GM18870 (cell line): ENCODE data around the gene EIF2B5.
"Not testable (repeated sequence)": the region's sequence is repeated elsewhere in the genome, so short reads cannot be mapped to it uniquely, and the experiment has no call there.

Experiments
- ATAC-seq: cut with Tn5 transposase; IDR thresholded peaks from one replicate; pipeline ENCODE4 v1.9.1; 2021; ENCODE audit warnings: moderate library complexity; ENCODE audit not compliant: unreplicated experiment

Gene EIF2B5

DNA sequence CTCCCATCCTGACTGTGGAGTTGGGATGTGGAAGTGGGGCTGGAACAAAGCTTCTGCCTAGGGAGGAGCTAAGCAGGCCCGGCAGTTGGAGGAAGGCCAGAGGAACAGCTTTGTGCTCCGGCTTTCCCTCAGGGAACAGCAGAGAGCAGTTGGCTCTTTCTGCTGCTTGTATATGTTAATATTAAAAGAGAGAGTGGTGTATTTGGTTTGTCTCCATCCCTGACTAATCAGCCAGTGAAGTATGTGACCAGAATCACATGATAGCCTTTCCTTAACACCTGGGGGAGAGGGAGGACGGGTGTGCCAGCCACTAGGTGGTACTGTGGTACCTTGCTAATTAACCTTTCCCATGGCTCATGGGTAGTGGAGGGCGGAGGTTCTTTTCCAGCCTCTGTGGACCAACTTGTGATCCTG lies 10.0 kb downstream of the EIF2B5 start:
- no peak for ATAC-seq

DNA sequence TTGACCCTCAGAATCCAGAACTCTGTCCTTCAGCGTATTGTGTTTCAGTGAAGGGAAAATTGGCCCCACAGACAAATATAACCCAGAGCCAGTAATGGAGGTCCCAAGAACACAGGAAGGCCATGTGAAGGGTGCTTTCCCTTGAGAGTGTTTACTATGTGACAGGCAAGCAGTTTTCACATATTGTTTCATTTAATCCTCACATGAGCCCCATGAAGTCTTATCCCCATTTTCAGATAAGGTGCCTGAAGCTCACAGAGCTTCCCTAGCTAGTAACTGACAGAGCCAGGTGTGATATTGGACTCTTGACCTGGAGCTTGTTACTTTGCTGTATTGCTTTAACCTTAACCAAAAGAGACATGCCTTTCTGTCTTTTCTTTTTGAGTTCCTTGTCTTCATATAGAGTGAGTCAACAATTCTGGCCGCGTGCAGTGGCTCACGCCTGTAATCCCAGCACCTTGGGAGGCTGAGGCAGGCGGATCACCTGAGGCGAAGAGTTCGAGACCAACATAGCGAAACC lies 10.7 kb downstream of the EIF2B5 start:
- ATAC-seq, result no peak

DNA sequence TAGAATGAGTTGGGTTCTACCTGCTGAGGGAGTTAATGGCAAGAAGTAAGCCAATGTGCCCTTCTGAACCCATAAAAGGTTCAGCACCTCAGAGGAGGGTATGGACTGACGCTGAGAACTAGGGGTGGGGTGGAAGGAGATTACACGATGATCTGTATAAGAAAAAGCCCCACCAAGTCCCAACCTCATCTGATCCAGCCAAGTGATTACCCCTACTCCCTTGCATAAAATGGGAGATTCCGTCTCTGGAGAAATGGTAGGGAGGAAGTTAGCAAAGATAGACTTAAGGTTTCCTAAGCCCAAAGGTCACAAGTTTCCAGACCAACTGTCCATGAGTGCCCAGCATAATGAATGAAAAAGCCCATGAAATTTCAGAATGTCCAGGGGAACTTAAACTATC lies 12.9 kb downstream of the EIF2B5 start:
- no peak for ATAC-seq

DNA sequence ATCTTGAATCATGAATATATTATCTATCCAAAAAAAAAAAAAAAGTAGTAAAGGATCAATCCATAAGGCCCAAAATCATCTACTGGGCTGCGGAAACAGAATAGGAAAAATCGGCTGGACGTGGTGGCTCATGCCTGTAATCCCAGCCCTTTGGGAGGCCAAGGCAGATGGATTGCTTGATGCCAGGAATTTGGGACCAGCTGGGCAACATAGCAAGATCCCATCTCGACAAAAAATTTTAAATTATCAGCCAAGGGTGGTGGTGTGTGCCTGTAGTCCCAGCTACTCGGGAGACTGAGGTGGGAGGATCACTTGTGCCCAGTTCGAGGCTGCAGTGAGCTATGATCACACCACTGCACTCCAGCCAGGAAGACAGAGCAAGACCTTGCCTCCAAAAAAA lies 14.0 kb downstream of the EIF2B5 start:
- ATAC-seq, result no peak

DNA sequence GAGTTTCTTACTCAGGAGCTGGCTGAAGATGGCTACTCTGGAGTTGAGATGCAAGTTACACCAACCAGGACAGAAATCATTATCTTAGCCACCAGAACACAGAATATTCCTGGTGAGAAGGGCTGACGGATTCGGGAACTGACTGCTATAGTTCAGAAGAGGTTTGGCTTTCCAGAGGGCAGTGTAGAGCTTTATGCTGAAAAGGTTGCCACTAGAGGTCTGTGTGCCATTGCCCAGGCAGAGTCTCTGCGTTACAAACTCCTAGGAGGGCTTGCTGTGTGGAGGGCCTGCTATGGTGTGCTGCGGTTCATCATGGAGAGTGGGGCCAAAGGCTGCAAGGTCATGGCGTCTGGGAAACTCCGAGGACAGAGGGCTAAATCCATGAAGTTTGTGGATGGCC lies 14.6 kb downstream of the EIF2B5 start:
- ATAC-seq, result not testable (repeated sequence)

DNA sequence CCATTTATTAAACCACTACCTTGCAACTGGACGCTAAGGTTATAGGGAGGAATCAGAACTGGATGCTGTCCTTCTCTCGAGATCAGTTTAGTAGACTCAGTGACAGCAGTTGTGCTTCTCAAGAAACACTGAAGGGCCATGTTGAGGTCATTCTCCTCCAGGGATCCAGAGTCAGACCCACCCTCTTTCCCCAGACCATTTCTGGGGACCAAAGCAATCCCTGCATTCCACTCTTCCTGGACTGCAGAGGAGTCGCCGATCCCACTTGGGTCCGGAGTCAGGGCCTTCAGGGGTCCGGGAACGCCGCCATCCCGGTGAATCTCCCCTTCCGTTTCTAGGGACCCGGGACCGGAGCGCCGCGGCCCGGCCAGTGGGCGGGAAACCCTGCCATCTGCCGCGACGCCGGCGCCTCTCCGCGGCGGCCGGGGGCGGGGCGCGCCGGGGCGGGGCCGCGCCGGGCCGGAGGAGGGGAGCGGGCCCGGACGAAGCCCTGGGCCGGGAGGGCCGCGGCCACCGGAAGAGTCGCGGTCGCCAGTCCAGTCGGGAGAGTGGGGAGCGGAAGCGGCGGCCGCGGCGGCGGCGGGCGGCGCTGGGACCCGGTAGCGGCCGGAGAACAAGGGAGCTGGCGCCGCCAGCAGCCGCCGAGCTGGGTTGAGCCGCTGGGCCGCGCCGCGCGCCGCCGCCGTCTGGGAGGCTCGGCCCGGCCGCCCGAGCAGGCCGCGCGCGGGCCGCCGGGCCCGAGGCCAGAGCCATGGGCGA lies 19.9 kb downstream of the EIF2B5 start, which contains the start of gene DVL3:
Gene DVL3 (plus strand): TSS at position 493 of the 759 bp plus-strand sequence. CDS start 259 bp downstream, at position 752.
- ATAC-seq, result no peak

DNA sequence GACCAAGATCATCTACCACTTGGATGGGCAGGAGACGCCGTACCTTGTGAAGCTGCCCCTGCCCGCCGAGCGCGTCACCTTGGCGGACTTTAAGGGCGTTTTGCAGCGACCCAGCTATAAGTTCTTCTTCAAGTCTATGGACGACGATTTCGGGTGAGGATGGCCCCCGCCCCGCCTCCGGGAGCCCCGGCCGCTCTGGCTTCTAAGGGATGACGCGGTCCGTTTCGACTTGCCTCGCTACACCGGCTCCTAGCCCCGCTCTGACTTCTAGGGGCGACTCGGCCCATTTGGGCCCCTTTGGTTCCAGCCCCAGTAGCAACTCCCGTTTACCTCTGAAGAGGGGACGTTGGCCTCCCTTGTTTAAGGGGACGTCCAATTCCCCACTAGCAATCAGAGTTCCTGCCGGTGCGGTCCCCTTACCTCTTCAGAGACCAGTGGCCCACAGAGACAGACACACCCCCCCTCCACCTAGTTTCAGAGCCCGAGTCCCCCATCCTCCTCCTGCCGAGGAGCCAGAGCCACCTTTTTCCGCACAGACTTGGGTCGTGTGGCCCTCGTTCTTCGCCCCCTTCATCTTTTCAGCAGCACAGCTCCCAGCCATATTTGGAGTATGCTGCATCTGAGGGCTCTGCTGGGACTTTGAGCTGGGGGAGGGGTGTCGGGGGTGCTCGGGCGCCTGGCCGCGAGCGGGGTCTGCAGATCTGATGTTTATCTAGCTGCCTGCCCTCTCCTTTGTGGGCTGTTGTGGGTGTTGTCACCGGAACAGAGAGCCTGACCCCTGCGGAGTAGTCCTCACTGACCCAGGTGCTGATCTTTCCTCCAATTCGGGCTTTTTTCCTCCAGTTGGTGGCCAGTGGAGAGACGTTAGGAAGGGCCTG lies 20.7 kb downstream of the EIF2B5 start:
- no peak for ATAC-seq

DNA sequence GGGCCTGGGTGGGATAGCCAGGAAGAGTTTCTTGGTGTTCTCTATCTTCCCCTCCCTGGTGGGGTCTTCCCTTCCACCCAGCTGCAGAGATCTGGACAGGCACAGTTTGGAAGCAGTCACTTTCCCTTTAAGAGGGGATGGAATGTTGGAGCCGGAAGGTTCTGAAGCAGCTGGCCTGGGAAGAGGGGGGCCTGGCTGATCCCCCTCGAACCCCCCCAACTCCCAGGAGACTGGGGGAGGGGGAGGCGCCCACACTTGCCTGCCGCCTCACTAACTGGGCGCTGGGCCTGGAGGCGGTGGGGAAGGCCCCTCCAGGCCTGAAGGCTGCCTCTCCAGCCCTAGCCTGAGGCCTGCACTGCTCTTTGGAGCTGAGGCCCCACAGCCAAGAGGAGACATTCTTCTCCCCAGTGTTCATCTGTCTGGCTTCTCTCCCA lies 21.4 kb downstream of the EIF2B5 start:
- ATAC-seq, result no peak

DNA sequence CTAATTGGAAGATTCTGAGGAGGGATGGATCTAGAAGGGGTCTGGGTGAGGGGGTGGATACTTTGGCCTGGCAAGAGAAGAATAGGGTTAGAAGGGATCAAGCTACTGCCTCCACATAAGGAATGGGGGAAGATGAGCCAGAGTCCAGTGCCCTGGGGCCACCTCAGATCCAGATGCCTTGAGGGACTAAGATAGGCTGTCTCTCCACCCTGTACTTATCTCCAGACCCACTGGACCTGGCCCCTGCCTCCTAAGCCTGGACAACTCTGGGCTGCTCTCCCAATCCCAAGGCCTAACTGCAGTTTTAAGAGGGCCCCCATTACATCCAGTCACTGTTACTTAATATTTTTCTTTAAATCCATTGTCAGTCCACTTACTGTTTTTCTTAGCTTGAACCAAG lies 22.0 kb downstream of the EIF2B5 start:
- ATAC-seq, result no peak

DNA sequence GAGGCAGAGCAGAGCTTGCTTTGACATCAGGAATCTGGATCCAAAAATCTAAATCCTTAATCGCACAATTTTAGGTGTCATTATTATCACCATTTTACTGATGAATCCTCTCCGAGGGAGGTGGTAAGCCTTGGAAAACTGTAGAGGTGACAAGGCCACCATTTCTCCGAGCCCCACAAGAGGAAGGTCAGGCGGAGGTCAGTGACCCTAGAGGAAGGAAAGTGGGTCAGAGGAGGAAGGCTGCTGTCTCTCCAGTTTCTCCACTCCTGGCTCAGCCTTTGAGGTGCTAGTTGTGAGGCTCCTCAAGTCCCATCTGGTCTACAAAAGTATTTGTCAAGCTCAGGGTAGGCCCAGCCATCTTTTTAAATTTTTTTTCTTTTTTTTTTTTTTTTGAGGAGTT lies 23.2 kb downstream of the EIF2B5 start:
- no peak for ATAC-seq

DNA sequence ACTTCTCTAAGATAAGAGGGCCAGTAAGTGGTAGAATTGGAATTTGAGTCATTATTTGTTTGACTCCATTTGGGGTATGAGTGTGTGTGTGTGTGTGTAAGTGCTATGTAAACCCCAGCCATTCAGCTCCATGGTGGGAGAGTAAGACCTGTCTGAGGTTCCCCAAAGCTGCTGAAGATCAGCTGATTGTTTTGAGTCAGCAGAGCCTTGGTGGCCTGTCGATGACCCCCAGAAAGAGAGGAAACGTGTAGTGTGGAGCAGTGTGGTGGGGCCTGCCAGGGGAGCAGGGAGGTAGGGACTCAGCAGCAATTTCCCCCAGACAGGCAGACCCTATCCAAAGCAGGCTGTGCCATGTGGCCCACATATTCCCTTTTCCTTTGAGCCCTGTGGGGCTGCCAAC lies 25.3 kb downstream of the EIF2B5 start:
- ATAC-seq, result peak; percentile 59

DNA sequence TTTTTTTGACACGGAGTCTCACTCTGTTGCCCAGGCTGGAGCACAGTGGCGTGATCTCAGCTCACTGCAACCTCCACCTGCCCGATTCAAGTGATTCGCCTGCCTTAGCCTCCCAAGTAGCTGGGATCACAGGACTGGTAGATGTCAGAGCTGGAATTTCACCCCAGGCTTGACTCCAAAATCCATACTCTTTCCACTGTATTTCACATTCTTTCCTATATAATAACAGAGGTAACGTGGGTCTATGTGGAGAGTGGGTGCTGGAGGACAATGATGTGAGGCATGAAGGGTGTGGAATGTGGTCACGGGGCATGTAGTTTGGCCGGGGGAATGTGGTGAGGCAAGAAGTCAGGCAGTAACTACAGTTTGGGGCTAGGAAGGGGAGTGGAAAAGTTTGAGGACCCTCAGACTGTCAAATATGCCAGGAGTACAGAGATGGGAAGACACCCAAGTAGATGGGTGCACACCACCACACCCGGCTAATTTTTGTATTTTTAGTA lies 27.5 kb downstream of the EIF2B5 start:
- not testable (repeated sequence) for ATAC-seq

DNA sequence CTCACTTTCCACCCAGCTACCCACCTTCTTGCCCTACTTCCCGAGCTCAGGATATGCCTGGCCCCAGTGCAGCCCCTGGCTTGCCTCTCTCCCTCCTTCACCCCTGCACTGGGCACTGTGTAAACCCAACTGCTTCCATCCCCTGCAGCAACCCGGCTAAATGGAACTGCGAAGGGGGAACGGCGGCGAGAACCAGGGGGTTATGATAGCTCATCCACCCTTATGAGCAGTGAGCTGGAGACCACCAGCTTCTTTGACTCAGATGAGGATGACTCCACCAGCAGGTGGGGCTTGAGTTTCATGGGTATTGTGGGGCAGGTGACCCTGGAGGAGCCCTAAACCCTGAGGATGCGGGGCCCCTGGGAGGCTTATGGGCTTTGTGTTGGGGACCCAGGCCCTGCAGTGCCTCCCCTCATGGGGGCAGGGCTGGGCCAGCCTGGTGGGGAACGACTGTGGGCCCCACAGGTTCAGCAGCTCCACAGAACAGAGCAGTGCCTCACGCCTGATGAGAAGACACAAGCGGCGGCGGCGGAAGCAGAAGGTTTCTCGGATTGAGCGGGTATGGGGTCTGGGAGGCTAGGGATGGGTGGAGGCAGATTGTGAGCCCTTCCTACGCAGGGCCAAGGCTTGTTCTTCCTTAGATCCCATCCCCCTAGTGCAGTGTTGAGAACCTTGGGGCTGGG lies 29.6 kb downstream of the EIF2B5 start:
- ATAC-seq, result no peak

DNA sequence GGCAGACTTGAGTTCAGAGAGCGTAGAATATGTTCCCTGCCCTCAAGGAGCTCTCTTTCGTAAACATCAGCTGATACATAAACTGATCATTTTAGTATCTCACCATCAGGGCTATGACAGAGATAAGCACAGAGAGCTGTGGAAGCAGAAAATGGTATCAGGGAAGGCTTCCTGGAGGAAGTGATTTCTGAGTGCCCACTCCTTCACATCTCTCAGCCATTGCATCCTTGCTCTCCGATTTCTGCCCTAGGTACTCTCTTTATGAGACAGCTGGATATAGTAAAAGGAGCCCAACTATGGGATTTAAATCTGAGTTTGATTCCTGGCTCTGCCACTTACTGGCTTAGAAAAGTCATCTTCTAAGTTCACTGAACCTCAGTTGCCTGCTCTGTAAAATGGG lies 30.4 kb downstream of the EIF2B5 start:
- ATAC-seq, result no peak

DNA sequence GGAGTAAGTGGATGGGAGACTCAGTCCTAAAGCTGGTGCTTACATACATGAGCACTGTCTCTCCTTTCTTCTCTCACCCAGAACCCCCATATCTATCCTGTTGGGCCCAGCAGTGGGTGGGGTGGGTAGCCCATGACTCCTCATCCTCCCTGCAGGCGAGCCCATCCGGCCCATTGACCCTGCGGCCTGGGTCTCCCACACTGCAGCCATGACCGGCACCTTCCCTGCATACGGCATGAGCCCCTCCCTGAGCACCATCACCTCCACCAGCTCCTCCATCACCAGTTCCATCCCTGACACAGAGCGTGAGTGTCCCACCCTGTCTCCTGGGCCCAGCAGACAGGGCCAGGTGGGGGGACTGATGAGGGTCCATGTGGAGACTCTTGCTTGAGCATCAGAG lies 31.5 kb downstream of the EIF2B5 start:
- ATAC-seq, result no peak

DNA sequence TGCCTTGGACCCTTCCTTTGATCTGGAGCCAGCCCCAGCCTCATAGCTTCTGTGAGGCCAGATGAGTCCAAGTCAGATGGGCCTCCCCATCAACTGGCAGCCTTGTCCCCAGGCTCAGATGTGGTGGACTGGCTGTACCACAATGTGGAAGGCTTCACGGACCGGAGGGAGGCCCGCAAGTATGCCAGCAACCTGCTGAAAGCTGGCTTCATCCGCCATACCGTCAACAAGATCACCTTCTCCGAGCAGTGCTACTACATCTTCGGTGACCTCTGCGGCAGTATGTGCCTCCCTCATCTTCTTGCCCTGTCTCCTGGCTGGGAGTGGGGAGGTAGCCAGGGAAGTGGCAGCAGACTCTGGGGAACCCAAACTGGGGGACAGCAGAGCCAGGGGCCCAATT lies 32.6 kb downstream of the EIF2B5 start:
- ATAC-seq, result no peak

DNA sequence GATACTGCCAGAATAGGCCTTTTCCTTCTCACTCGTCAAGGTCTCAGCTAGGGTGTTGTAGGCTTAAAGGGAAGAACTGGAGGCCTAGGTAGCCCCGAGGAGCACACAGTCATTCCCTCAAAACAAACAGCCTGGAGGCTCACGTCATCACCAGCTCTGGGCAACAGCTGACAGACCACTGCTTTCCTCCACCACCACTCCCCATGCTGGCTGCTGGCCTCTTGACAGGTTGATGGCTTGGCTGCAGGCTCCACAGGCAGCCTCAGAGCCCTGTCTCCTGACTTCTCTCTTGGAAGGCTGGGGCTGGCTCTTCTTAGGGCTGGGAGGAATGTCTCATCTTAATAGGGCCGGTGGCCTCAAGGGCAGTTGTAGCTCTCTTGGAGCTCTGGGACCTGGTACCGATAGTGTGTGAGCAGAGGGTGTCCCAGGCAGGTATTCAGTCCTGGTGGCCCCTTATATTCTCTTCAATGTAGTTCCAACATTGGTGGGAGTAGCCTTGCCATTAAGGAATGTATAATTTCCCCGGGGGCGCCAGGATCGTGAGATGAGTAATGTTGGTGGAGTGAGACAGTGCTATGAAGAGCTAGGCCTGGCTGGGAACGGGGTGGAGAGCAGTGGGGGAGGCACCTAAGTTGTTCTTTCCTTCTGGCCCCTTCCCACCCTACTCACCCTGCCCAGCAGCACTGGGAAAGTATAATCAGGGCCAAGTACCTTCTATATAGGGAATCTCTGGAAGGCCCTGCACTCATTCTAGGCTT lies 33.4 kb downstream of the EIF2B5 start:
- ATAC-seq, result no peak

DNA sequence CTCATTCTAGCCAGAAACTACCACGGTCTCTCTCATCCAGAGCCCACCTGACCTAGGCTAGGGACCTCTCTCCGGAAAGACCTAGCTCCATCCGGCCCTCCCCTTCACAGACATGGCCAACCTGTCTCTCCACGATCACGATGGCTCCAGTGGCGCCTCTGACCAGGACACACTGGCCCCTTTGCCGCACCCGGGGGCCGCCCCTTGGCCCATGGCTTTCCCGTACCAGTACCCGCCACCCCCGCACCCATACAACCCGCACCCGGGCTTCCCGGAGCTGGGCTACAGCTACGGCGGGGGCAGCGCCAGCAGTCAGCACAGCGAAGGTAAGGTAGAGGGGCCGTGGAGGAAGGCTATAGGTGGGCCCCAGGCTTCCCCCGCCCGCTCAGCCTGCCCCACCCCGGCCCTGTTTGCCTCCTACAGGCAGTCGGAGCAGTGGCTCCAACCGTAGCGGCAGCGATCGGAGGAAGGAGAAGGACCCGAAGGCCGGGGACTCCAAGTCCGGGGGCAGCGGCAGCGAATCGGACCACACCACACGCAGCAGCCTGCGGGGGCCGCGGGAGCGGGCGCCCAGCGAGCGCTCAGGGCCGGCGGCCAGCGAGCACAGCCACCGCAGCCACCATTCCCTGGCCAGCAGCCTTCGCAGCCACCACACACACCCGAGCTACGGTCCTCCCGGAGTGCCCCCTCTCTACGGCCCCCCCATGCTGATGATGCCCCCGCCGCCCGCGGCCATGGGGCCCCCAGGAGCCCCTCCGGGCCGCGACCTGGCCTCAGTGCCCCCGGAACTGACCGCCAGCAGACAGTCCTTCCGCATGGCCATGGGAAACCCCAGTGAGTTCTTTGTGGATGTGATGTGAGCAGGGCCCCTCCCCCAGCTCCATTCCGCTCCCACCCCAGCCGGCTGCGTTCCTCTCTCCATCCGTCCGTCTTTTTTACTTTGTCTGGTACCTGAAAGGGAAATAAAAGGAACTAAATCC lies 35.0 kb downstream of the EIF2B5 start:
- no peak for ATAC-seq

DNA sequence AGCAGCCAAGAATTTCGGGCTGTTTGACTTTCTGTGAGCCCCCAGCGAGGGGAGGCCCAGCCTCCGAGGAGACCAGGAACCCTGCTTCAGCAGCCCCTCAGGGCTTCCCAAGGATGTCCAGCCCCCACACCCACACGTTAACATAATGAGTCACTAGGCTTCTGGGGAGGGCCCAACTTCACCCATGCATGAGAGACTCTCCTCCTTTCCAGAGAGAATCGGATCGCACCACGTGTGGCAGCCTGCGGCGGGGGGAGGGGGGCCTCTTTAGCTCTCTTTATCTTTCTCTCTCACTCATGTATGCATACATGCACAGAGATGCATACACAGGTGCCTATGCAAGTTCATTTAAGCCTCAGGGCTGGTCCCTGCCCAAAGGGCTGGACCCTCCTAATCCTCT lies 36.4 kb downstream of the EIF2B5 start:
- ATAC-seq, result no peak
